ENCODE data around the gene HIVEP2.

DNA sequence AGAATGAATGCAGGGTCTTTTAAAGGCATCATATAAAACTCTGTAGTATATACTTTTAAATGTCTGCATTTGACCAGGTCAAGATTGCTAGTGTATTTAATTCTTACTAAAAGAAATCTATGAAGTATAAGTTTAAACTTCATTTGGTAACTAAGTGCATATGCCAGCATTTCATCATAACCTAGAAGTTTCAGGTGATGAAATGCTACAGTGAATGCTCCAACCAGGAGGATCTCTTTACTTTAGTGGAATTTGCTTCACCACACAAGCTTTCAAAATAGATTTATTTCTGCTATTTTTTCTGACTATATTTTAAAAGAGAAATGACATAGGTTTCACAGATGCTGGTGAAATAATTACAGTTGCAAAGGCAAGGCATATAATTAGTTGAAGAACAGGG lies 141.9 kb downstream of the HIVEP2 start:
- TF ChIP-seq POLR2A (IDR thresholded peaks at IDR 0.05; ENCODE audit: low read length), result no peak
- TF ChIP-seq GATA1 (IDR thresholded peaks at IDR 0.05; ENCODE audit: low read depth, low read length), result no peak

All from erythroblast (primary cell).